IMR-90 (cell line): ENCODE data around the gene ORC6.

Source experiments
- CTCF ChIP-seq: conservative IDR thresholded peaks from 2 replicates; pipeline ENCODE4 v1.5.1; 2012; ENCODE audit warnings: mild to moderate bottlenecking, low read depth, low read length, improper control_type of control experiment
- MXI1 ChIP-seq: IDR thresholded peaks from 2 replicates; pipeline ENCODE4 v1.6.1; 2012; ENCODE audit warnings: low read depth, mild to moderate bottlenecking, low read length, moderate library complexity, borderline replicate concordance
- POLR2A ChIP-seq: IDR thresholded peaks from 2 replicates; pipeline ENCODE4 v1.6.1; 2012; ENCODE audit warnings: mild to moderate bottlenecking, low read depth, low read length
- RAD21 ChIP-seq: IDR thresholded peaks from 2 replicates; pipeline ENCODE4 v1.6.1; 2012; ENCODE audit warnings: low read length, improper control_type of control experiment
- RCOR1 ChIP-seq: IDR thresholded peaks from 2 replicates; pipeline ENCODE4 v1.6.1; 2012; ENCODE audit warnings: mild to moderate bottlenecking, low read length, improper control_type of control experiment; ENCODE audit not compliant: insufficient replicate concordance

- no peak for TF ChIP-seq CTCF
- no peak for TF ChIP-seq POLR2A
- TF ChIP-seq MXI1: no peak
- TF ChIP-seq RCOR1: no peak
- TF ChIP-seq RAD21: no peak
These were observed 21.9 kb downstream of the ORC6 start for GRCh38 chr16:46711106-46712058.
